Vagina (tissue), 2 donors: ENCODE measurements around the gene RAP1B. TPM values are rescaled to one million over a fixed set of nuclear protein-coding genes. Genes with fewer than 3 reads are reported as not detected.
"Not testable (repeated sequence)": the region's sequence is repeated elsewhere in the genome, so short reads cannot be mapped to it uniquely, and the experiment has no call there.

Source experiments
- DNase-seq, 2 donors: peaks; one replicate each; pipeline ENCODE4 v3.0.0-alpha.2; 2017; ENCODE audit errors: extremely low spot score in 2 of 2
- H3K27ac ChIP-seq: fragments of 200-600 bp; sonication (generic); one replicate; pipeline ENCODE4 v1.5.1; 2019
- H3K27me3 ChIP-seq: fragments of 200-600 bp; sonication (generic); one replicate; pipeline ENCODE4 v1.5.1; 2019
- H3K36me3 ChIP-seq, 2 donors: fragments of 200-600 bp; sonication (generic); one replicate each; pipeline ENCODE4 v1.5.1; 2017 to 2019
- H3K4me1 ChIP-seq: fragments of 200-600 bp; sonication (generic); one replicate; pipeline ENCODE4 v1.5.1; 2019
- H3K4me3 ChIP-seq, 2 donors: fragments of 200-600 bp; sonication (generic); 1 replicate in 1 of 2; 2 replicates in 1 of 2; pipeline ENCODE4 v1.5.1; 2016 to 2019
- H3K9me3 ChIP-seq: fragments of 200-600 bp; sonication (generic); one replicate; pipeline ENCODE4 v1.5.1; 2019
- CTCF ChIP-seq, 3 experiments: fragments of 450-650 bp in 2 of 3; fragments of 200-600 bp in 1 of 3; sonication (generic) in 1 of 3; IDR thresholded peaks; one replicate each; pipeline ENCODE4 v1.5.1; 2017 to 2019; ENCODE audit warnings: antibody characterized with exemption in 3 of 3, mild to moderate bottlenecking in 2 of 3, moderate library complexity in 2 of 3
- POLR2A ChIP-seq, 2 donors: fragments of 450-650 bp; IDR thresholded peaks; one replicate each; pipeline ENCODE4 v1.6.1; 2017; ENCODE audit warnings: antibody characterized with exemption in 2 of 2, mild to moderate bottlenecking in 2 of 2, moderate library complexity in 2 of 2
- POLR2AphosphoS5 ChIP-seq, 2 donors: sonication (generic); formaldehyde crosslinking; IDR thresholded peaks; one replicate each; pipeline ENCODE4 v1.9.0; 2017; ENCODE audit warnings: antibody characterized with exemption in 2 of 2, mild to moderate bottlenecking in 2 of 2, low read depth in 1 of 2; ENCODE audit not compliant: insufficient read depth in 1 of 2
- intact Hi-C: fragments of 100-400 bp; cut with DNase I; formaldehyde crosslinking; loops from one replicate; pipeline ENCODE4 v1.15.1; 2023
- total RNA-seq: library from RNA; depleted of rRNA; stranded (reverse); fragments of >200 nt; gene quantifications from one replicate; pipeline ENCODE4 v1.2.3, GENCODE V29; 2016

Gene RAP1B
- total RNA-seq, 1 donor from 2014 or later: 169 TPM

DNA sequence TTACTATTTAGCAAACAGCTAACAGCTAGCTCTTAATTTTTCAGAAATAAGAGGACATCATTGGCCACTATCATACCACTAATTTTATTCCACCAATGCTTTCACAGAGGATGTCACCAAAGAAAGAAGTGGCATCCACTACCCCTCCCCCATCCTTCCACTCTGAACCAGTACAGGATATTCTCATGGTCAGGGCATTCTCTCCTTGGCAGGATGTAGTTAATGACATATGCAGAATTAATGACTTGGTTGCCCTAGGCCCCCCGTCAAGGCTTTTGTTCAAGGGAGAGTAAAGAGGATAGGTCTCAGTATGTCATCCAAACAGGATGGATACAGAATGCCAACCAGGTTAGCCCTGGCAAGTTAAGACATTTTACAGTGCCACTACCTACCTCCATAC lies 57.2 kb downstream of the RAP1B start:
- Histone ChIP-seq H3K4me1 (peaks cover 5% of the 10 kb centered on the region), H3K27ac (no peak overlapping the region), H3K4me3 (no peak overlapping the region), H3K9me3 (no peaks in the 10 kb centered on the region), H3K27me3 (no peaks in the 10 kb centered on the region), H3K36me3 (peaks cover 0 to 8% of the 10 kb centered on the region in 2 donors)
- TF ChIP-seq CTCF (IDR thresholded peaks at IDR 0.05): no peak
- no peak for TF ChIP-seq POLR2AphosphoS5 (IDR thresholded peaks at IDR 0.05; ENCODE audit: insufficient read depth in 1 of 2, low read depth in 1 of 2)
- no peak for TF ChIP-seq POLR2A (IDR thresholded peaks at IDR 0.05)
- DNase-seq: no peak
- intact Hi-C loops: no loop called here

GRCh38 chr12:68671179-68671578 lies 60.5 kb downstream of the RAP1B start:
- Histone ChIP-seq H3K36me3 (no peaks in the 10 kb centered on the region), H3K27me3 (no peaks in the 10 kb centered on the region), H3K9me3 (no peaks in the 10 kb centered on the region), H3K4me3 (no peak overlapping the region), H3K27ac (no peak overlapping the region), H3K4me1 (peaks cover 2% of the 10 kb centered on the region)
- intact Hi-C loops: no loop called here
- TF ChIP-seq POLR2A (IDR thresholded peaks at IDR 0.05) (no peak), POLR2AphosphoS5 (IDR thresholded peaks at IDR 0.05; ENCODE audit: insufficient read depth in 1 of 2, low read depth in 1 of 2) (no peak), CTCF (IDR thresholded peaks at IDR 0.05) (no peak)
- no peak for DNase-seq

DNA sequence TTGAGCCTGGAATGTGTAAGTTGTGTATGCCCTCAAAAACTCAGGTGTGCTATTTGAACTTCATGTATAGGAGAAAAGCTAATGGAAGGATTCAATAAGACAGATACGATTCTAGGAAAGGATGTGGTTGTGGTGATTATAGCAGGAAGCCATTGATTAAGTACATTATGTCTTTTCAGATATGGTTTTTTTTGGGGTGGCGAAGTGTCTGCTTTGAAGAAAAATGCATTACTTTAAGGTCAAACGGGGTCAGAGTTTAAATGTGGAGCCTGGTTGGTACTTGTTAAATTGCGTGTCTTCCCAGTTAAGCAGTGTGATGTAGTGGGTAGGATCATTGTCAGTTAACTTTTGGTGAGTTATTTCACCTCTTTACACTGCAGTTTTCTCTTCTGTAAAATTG lies 63.1 kb downstream of the RAP1B start:
- DNase-seq: no peak
- intact Hi-C loops: no loop called here
- TF ChIP-seq POLR2A (IDR thresholded peaks at IDR 0.05): no peak
- no peak for TF ChIP-seq CTCF (IDR thresholded peaks at IDR 0.05)
- TF ChIP-seq POLR2AphosphoS5 (IDR thresholded peaks at IDR 0.05; ENCODE audit: insufficient read depth in 1 of 2, low read depth in 1 of 2): no peak

GRCh38 chr12:68674376-68674775 lies 63.7 kb downstream of the RAP1B start:
- H3K9me3 ChIP-seq: no peaks in the 10 kb centered on the region
- H3K36me3 ChIP-seq: no peaks in the 10 kb centered on the region
- no peak overlapping the region for H3K27ac ChIP-seq
- no peak for DNase-seq
- intact Hi-C loops: no loop called here
- TF ChIP-seq CTCF (IDR thresholded peaks at IDR 0.05) (no peak), POLR2AphosphoS5 (IDR thresholded peaks at IDR 0.05; ENCODE audit: insufficient read depth in 1 of 2, low read depth in 1 of 2) (no peak), POLR2A (IDR thresholded peaks at IDR 0.05) (no peak)
- no peak overlapping the region for H3K4me3 ChIP-seq
- H3K27me3 ChIP-seq: no peaks in the 10 kb centered on the region
- peaks cover 8% of the 10 kb centered on the region for H3K4me1 ChIP-seq

More for the DNA sequence above, 63.1 kb downstream of the RAP1B start:
- Histone ChIP-seq H3K4me1 (peaks cover 8% of the 10 kb centered on the region), H3K27ac (no peak overlapping the region), H3K4me3 (no peak overlapping the region), H3K27me3 (no peaks in the 10 kb centered on the region), H3K36me3 (no peaks in the 10 kb centered on the region), H3K9me3 (no peaks in the 10 kb centered on the region)

GRCh38 chr12:68675101-68675842 lies 64.6 kb downstream of the RAP1B start:
- no peaks in the 10 kb centered on the region for H3K9me3 ChIP-seq
- no peak overlapping the region for H3K4me3 ChIP-seq
- H3K27ac ChIP-seq: no peak overlapping the region
- DNase-seq: no peak
- TF ChIP-seq CTCF (IDR thresholded peaks at IDR 0.05) (no peak), POLR2A (IDR thresholded peaks at IDR 0.05) (no peak), POLR2AphosphoS5 (IDR thresholded peaks at IDR 0.05; ENCODE audit: insufficient read depth in 1 of 2, low read depth in 1 of 2) (no peak)
- H3K4me1 ChIP-seq: peaks cover 8% of the 10 kb centered on the region
- no peaks in the 10 kb centered on the region for H3K27me3 ChIP-seq
- intact Hi-C loops: no loop called here
- no peaks in the 10 kb centered on the region for H3K36me3 ChIP-seq

GRCh38 chr12:68676854-68677253 lies 66.2 kb downstream of the RAP1B start:
- DNase-seq, H3K4me3 ChIP-seq, H3K36me3 ChIP-seq, H3K9me3 ChIP-seq, intact Hi-C loops, H3K27ac ChIP-seq, H3K4me1 ChIP-seq, H3K27me3 ChIP-seq: not testable (repeated sequence)
